K562 treated with DMSO at 1 percent for 24 hours (cell line): ENCODE results near the gene DDR1. TPM values are rescaled to one million over a fixed set of nuclear protein-coding genes. Genes with fewer than 3 reads are reported as not detected.

Experiments used
- total RNA-seq: library from RNA; unstranded; fragments of 300-600 nt; gene quantifications from 2 replicates; pipeline ENCODE4 v1.2.3, GENCODE V29; 2022; ENCODE audit warnings: low read depth; ENCODE audit not compliant: insufficient read depth

Gene DDR1
- 79.0 and 87.6 TPM in 2 replicates for total RNA-seq

GRCh38 chr6:30883685-30884520 is at the start of gene DDR1:
DDR1 (plus strand) TSS chr6:30884519; CDS start chr6:30888730, 4,211 bp downstream.

DNA sequence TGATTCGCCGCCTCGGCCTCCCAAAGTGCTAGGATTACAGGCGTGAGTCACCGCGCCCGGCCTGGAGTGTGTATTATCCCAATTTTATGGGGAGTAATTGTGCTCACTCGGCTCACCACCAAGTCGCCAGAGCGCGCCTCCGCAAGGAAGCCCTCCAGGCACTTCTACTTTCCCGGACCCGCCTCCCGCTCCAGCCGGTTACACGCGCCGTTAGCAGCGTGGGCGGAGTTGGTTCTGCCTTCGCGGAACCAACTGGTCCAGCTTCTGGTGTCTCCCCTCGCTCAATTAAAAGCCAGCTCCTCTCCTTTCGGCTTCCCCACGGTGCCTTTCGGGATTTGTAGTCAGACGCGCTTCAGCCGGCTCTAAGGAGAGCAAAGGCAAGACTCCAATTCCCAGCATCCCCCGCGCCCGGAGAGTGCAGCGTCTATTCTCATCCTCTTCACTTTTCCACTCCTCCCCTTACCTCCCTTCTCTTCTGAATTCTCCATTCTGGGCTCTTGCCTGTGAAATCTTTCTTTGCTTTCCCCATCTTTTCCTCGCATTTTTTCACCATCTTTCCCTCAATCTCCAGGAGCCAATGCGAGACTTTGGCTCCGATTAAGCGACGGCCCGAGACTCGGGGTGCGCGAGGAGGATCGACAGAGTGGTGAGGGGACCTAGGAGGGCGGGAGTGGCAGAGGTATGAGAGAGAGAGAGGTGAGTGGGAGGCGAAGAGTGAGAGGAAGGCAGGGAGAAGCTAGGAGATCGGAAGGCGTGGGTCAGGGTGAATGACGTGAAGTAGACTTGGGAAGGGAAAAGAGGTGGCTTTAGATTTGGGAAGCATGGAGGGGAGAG is 23.7 kb downstream of the DDR1 start, which contains the start of gene GTF2H4:
Gene GTF2H4 (plus strand): TSS at position 450 of the 834 bp plus-strand sequence.

DNA sequence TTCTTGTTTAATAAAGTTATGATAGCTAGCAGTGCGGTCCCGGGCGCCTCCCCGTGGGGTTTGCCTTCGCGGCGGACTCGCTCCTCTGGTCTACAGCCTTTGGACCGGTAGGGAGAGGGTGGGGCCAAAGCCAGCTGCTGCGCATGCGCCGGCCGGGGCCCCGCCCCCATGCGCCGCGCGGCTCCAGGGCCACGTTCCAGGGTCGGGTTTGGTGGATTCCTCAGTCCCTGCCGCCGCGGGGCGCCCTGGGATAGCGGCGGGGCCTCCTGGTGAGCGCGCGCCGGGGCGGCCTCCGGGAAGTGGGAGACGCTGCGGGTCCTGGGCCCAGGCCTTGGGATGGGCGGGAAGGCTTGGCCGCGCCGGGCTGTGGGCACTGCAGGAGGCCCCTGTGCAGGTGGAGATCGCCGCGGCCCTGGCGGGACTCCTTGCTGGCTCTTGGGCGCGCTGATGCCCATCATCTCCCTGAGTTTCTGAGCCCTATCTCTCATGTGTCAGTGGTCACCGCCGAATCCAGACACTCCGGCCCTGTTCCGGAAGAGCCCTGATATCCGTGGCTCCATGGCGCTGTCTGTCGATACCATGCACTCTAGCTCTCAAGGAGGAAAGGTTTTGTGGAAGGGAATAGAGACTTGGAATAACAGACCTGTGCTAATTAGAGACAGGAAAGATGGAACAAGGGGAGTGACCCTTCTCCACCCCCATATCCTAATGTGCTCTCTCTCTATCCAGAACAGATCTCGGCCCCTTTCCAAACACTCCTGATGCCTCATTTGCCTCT is 29.9 kb downstream of the DDR1 start, which contains the start of gene VARS2:
Gene VARS2 (plus strand): TSS at position 163 of the 778 bp plus-strand sequence. CDS start 599 bp downstream, at position 762.

DNA sequence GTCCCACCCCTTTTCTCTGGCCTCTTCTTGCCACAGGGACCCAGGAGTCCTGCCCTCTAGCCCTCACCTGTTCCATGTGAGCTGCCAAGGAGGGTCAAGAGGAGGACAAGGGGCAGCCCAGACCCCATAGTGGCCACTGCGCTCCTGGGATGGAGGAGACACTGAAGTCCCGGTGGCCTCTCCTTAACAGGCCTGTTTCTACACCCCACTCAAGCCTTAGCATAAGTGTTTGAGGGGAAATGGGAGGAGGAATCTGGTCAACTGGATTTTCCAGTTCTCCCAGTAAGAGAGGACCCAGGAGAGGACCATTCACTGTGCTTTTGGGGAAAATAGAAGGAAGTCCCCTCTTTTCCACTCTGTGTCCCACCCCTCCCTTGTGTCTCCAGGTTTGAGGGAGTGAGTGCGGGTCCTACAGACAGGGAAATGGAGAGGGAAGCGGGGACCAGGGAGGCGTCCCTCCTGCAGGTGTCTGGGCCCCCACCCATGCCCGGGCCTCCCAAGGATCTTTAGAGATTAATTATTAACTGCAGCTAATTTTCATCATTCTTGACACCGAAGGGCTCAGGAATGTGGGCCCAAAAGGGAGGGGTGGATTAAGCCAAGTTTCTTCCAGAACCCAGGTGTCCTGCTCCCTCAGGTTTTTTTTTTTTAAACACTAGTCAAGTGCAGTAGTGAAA is 47.8 kb downstream of the DDR1 start, which contains the start of gene SFTA2:
Gene SFTA2 (minus strand): TSS at position 202 of the 677 bp plus-strand sequence. CDS start 74 bp downstream, at position 128.

DNA sequence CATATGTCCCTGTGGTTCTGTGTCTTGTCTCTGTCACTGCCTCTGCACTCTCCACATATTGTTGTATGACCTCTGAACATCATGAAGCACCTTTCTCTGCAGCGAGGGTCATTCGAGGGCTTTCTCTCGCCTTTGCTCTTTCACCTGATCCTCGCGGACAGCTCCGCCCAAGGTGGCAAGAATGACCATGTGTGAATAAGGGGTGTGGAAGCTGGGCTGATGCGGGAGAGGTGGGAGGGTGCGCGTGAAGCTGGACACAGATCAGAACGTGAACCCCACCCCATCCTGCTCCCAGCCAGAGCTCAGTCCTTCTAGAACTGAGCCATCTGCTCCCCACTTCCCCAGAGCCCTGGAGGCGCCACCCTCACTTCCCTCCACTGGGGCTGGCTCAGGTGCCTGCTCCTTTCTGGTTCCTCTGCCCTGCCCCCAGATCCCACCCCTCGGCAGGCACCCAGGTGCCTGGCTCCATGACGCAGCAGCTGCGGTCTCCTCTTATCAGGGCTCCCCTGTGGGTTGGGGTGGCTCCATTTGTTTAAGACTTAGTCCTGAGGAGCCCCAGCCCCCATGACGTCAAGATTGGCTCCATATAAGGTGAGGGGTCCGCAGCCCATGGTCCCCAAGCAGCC is 56.2 kb downstream of the DDR1 start, which contains the start of gene MUCL3:
Gene MUCL3 (plus strand): TSS at position 613 of the 626 bp plus-strand sequence. CDS start 27 bp downstream, outside the sequence.

Other genes with a start within 250 kb of the DDR1 start
- 37.5 and 39.4 TPM in 2 replicates for gene C6orf136, start 237.4 kb upstream of the DDR1 start, total RNA-seq
- gene DHX16, start 211.5 kb upstream of the DDR1 start, total RNA-seq, result 65.7 and 68.2 TPM in 2 replicates
- gene PPP1R18, start 197.9 kb upstream of the DDR1 start, total RNA-seq, result 145 and 155 TPM in 2 replicates
- gene NRM, start 193.5 kb upstream of the DDR1 start, total RNA-seq, result 30.7 and 32.7 TPM in 2 replicates
- gene MDC1, start 167.2 kb upstream of the DDR1 start, total RNA-seq, result 64.8 and 67.6 TPM in 2 replicates
- gene TUBB, start 164.2 kb upstream of the DDR1 start, total RNA-seq, result 1,630 and 1,662 TPM in 2 replicates
- 309 and 334 TPM in 2 replicates for gene FLOT1, start 141.8 kb upstream of the DDR1 start, total RNA-seq
- 187 and 201 TPM in 2 replicates for gene IER3, start 140.0 kb upstream of the DDR1 start, total RNA-seq
- 43.0 and 44.3 TPM in 2 replicates for gene GTF2H4, start 23.7 kb downstream of the DDR1 start, total RNA-seq
- 59.2 and 63.7 TPM in 2 replicates for gene VARS2, start 29.7 kb downstream of the DDR1 start, total RNA-seq
- gene SFTA2, start 47.7 kb downstream of the DDR1 start, total RNA-seq, result not detected in 2 replicates
- gene MUCL3, start 56.5 kb downstream of the DDR1 start, total RNA-seq, result 0.05 TPM in 1 of 2 replicates, not detected in the other
- gene MUC21, start 99.2 kb downstream of the DDR1 start, total RNA-seq, result not detected in 2 replicates
- not detected in 2 replicates for gene MUC22, start 126.0 kb downstream of the DDR1 start, total RNA-seq
- gene C6orf15, start 228.1 kb downstream of the DDR1 start, total RNA-seq, result not detected in 2 replicates
- not detected in 2 replicates for gene PSORS1C1, start 230.3 kb downstream of the DDR1 start, total RNA-seq
- not detected in 2 replicates for gene CDSN, start 235.9 kb downstream of the DDR1 start, total RNA-seq